Right atrium auricular region (tissue), 2 donors: ENCODE data around the gene WWTR1. TPM values are rescaled to one million over a fixed set of nuclear protein-coding genes. Genes with fewer than 3 reads are reported as not detected.

Experiments
- DNase-seq: peaks from one replicate; pipeline ENCODE4 v3.0.0-alpha.2; 2019; ENCODE audit warnings: low spot score
- H3K27ac ChIP-seq, 2 donors: fragments of 200-600 bp; sonication (generic); 1 replicate in 1 of 2; 2 replicates in 1 of 2; pipeline ENCODE4 v1.5.1; 2016 to 2019
- H3K27me3 ChIP-seq, 2 donors: fragments of 200-600 bp; sonication (generic); one replicate each; pipeline versions ENCODE4 v1.5.1 to v1.6.0; 2017 to 2019
- H3K36me3 ChIP-seq: fragments of 200-600 bp; sonication (generic); one replicate; pipeline ENCODE4 v1.5.1; 2016
- H3K4me1 ChIP-seq, 2 donors: fragments of 200-600 bp; sonication (generic); one replicate each; pipeline versions ENCODE4 v1.5.1 to v1.6.0; 2017 to 2019
- H3K4me3 ChIP-seq, 2 donors: fragments of 200-600 bp; sonication (generic); 1 replicate in 1 of 2; 2 replicates in 1 of 2; pipeline ENCODE4 v1.5.1; 2017 to 2019; ENCODE audit warnings: mild to moderate bottlenecking in 1 of 2, moderate library complexity in 1 of 2
- H3K9me3 ChIP-seq, 2 donors: fragments of 200-600 bp; sonication (generic); one replicate each; pipeline ENCODE4 v1.5.1; 2019
- CTCF ChIP-seq, 2 donors: fragments of 200-600 bp; sonication (generic); IDR thresholded peaks; one replicate each; pipeline ENCODE4 v1.5.1; 2019; ENCODE audit warnings: antibody characterized with exemption in 2 of 2
- total RNA-seq, 2 donors: library from RNA; depleted of rRNA; stranded (reverse); fragments of >200 nt; gene quantifications; one replicate each; pipeline ENCODE4 v1.1.0, GENCODE V29; 2016

The WWTR1 gene
- total RNA-seq, 2 donors from 2014 or later, result 53.4 to 73.1 TPM

DNA sequence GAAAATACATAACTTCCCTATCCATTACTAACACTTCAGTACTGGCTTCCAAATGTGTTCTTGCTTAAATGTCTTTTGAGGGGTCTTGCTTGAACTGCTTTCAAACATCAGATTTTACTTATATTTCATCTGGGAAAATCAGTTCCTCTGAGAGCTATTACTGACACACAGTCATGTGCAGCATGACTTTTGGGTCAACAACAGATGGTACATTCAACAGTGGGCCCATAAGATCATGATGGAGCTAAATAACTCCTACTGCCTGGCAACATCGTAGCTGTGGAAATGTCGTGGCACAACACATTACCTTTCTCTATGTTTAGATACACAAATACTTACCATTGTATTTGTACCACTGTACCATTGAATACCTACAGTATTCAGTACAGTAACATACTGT is 43.8 kb downstream of the WWTR1 start:
- TF ChIP-seq CTCF (IDR thresholded peaks at IDR 0.05), result no peak
- peaks cover 0 to 77% of the 10 kb centered on the region in 2 donors for H3K4me1 ChIP-seq
- no peak overlapping the region for H3K27ac ChIP-seq
- H3K27me3 ChIP-seq, result no peaks in the 10 kb centered on the region
- no peaks in the 10 kb centered on the region for H3K36me3 ChIP-seq
- H3K9me3 ChIP-seq, result no peaks in the 10 kb centered on the region
- no peak overlapping the region for H3K4me3 ChIP-seq
- DNase-seq, result no peak

DNA sequence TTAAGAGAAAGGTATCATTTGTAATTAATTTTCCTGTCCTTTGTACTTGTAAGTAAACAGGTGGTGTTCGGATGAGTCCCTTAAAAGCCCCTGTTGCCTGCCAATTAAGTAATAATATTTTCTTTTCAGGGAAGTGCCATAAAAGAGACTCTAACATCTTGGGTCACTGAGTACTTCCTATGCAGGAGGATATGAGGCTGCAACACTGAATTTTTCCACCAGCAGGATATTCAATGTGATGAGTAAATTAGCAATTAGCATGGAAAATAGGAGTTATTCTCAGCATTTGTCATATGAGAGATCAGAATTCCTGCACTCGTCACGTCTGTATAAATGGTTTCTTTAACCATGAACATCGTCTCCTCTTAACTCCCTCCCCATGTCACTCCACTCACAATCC is 45.4 kb downstream of the WWTR1 start:
- Histone ChIP-seq H3K27me3 (no peaks in the 10 kb centered on the region), H3K9me3 (no peaks in the 10 kb centered on the region), H3K36me3 (no peaks in the 10 kb centered on the region), H3K4me3 (no peak overlapping the region), H3K4me1 (peaks cover 0 to 64% of the 10 kb centered on the region in 2 donors), H3K27ac (no peak overlapping the region)
- DNase-seq, result no peak
- TF ChIP-seq CTCF (IDR thresholded peaks at IDR 0.05), result no peak

- H3K27me3 ChIP-seq, result no peaks in the 10 kb centered on the region
- H3K27ac ChIP-seq, result no peak overlapping the region
- H3K4me1 ChIP-seq, result peaks cover 0 to 53% of the 10 kb centered on the region in 2 donors
- TF ChIP-seq CTCF (IDR thresholded peaks at IDR 0.05), result no peak
- H3K4me3 ChIP-seq, result no peak overlapping the region
- no peaks in the 10 kb centered on the region for H3K9me3 ChIP-seq
- no peak for DNase-seq
- no peaks in the 10 kb centered on the region for H3K36me3 ChIP-seq
Observed at GRCh38 chr3:149611149-149611548, 46.7 kb downstream of the WWTR1 start.

- peak overlapping the region in 1 of 2 donors; percentile 36 for H3K27ac ChIP-seq
- DNase-seq, result no peak
- H3K27me3 ChIP-seq, result no peaks in the 10 kb centered on the region
- no peaks in the 10 kb centered on the region for H3K9me3 ChIP-seq
- no peak for TF ChIP-seq CTCF (IDR thresholded peaks at IDR 0.05)
- peaks cover 0 to 51% of the 10 kb centered on the region in 2 donors for H3K4me1 ChIP-seq
- no peak overlapping the region for H3K4me3 ChIP-seq
- H3K36me3 ChIP-seq, result no peaks in the 10 kb centered on the region
Observed at GRCh38 chr3:149610351-149611105, 47.3 kb downstream of the WWTR1 start.

DNA sequence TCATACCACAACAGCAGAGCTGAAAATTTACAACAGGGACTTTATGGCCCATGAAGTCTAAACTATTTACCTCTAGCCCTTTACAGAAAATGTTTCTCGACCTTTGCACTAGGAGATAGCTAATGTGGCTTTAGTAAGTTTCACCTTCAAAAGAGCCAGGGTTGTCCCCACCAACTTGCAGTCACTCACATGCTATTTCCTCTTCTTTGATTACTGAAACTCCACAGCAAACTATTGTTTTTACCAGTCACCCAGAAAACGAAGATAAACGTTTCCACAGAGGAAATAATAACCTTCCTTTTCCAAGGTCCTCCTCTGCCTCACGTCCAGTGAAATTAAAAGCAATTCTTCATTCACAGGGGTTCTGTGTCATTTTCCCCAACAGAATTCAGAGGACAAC is 48.2 kb downstream of the WWTR1 start:
- peaks cover 0 to 51% of the 10 kb centered on the region in 2 donors for H3K4me1 ChIP-seq
- H3K4me3 ChIP-seq, result no peak overlapping the region
- peak overlapping the region; percentile 1 to 36 for H3K27ac ChIP-seq
- no peak for DNase-seq
- H3K27me3 ChIP-seq, result no peaks in the 10 kb centered on the region
- no peak for TF ChIP-seq CTCF (IDR thresholded peaks at IDR 0.05)
- H3K9me3 ChIP-seq, result no peaks in the 10 kb centered on the region
- H3K36me3 ChIP-seq, result no peaks in the 10 kb centered on the region

- peaks cover 0 to 51% of the 10 kb centered on the region in 2 donors for H3K4me1 ChIP-seq
- H3K36me3 ChIP-seq, result no peaks in the 10 kb centered on the region
- H3K4me3 ChIP-seq, result no peak overlapping the region
- no peak for DNase-seq
- H3K27ac ChIP-seq, result peak overlapping the region; percentile 1 to 36
- TF ChIP-seq CTCF (IDR thresholded peaks at IDR 0.05), result no peak
- H3K27me3 ChIP-seq, result no peaks in the 10 kb centered on the region
- no peaks in the 10 kb centered on the region for H3K9me3 ChIP-seq
Observed at GRCh38 chr3:149608987-149609386, 48.8 kb downstream of the WWTR1 start.
